Nephron progenitor cell (in vitro differentiated cells): ENCODE measurements around the gene ADPRHL1.

Experiments
- DNase-seq: peaks from one replicate; pipeline ENCODE4 v3.0.0; 2021
- H3K27ac Mint-ChIP-seq: 2 replicates; pipeline ENCODE4 v1.8.0; 2021; ENCODE audit warnings: mild to moderate bottlenecking, moderate library complexity, mixed read lengths
- H3K27me3 Mint-ChIP-seq: 2 replicates; pipeline ENCODE4 v1.8.0; 2021; ENCODE audit warnings: mild to moderate bottlenecking, low read depth, mixed read lengths; ENCODE audit not compliant: poor library complexity
- H3K36me3 Mint-ChIP-seq: 2 replicates; pipeline ENCODE4 v1.8.0; 2021; ENCODE audit warnings: low read depth, mixed read lengths
- H3K4me1 Mint-ChIP-seq: 2 replicates; pipeline ENCODE4 v1.8.0; 2021; ENCODE audit warnings: mixed read lengths
- H3K4me3 Mint-ChIP-seq: 2 replicates; pipeline ENCODE4 v1.8.0; 2021; ENCODE audit warnings: mild to moderate bottlenecking, moderate library complexity, mixed read lengths
- H3K9me3 Mint-ChIP-seq: 2 replicates; pipeline ENCODE4 v1.8.0; 2021; ENCODE audit warnings: mild to moderate bottlenecking, moderate library complexity, mixed read lengths
- TF ChIP-seq, protein P1 (sequence below): fragments of 200-600 bp; sonication (generic); IDR thresholded peaks from 2 replicates; pipeline ENCODE4 v1.5.0; 2021; ENCODE audit warnings: antibody characterized with exemption

ADPRHL1 gene

DNA sequence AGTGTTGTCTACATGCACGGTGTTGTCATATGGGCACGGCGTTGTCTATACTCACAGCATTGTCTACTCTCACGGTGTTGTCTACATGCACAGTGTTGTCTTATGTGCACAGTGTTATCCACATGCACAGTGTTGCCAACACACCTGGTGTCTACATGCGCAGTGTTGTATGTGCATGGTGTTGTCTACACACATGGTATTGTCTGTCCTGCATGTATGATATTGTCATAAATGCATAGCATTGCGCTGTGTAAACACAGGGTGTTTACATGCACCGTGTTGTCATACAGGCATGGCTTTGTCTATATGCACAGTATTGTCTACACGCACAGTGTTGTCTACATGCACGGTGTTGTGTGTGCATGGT is 6.8 kb downstream of the ADPRHL1 start:
- Mint-ChIP-seq H3K27ac (no peak overlapping the region), H3K36me3 (peaks cover 50% of the 10 kb centered on the region), H3K27me3 (no peaks in the 10 kb centered on the region), H3K4me3 (no peak overlapping the region), H3K9me3 (peaks cover 16% of the 10 kb centered on the region), H3K4me1 (peaks cover 32% of the 10 kb centered on the region)
- TF ChIP-seq, protein P1, sequence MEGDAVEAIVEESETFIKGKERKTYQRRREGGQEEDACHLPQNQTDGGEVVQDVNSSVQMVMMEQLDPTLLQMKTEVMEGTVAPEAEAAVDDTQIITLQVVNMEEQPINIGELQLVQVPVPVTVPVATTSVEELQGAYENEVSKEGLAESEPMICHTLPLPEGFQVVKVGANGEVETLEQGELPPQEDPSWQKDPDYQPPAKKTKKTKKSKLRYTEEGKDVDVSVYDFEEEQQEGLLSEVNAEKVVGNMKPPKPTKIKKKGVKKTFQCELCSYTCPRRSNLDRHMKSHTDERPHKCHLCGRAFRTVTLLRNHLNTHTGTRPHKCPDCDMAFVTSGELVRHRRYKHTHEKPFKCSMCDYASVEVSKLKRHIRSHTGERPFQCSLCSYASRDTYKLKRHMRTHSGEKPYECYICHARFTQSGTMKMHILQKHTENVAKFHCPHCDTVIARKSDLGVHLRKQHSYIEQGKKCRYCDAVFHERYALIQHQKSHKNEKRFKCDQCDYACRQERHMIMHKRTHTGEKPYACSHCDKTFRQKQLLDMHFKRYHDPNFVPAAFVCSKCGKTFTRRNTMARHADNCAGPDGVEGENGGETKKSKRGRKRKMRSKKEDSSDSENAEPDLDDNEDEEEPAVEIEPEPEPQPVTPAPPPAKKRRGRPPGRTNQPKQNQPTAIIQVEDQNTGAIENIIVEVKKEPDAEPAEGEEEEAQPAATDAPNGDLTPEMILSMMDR, result no peak
- DNase-seq, result no peak

DNA sequence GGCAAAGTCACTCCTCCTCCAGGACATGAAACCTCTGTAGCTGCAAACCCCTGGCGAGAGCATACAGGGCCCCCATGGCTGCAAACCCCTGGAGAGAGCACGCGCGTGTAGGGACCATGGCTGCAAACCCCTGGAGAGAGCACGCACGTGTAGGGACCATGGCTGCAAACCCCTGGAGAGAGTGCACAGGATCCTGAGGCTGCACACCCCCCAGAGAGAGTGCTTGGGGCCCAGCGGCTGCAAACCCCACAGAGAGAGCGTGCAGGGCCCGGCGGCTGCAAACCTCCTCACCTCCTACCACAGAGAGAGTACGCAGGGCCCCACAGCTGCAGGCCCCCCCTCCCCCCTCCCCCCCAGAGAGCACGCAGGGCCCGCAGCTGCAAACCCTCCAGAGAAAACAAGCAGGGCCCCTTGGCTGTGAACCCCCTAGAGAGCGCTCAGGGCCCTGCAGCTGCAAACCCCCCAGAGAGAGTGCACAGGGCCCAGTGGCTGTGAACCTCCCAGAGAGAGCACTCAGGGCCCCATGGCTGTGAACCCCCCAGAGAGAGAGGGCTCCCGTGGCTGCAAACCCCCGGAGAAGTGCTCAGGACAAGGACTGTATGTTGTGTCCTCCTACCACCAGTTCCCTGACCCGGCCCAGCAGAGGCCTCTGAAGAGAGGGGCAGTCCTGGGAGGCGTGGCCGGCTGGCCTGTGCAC is 7.3 kb downstream of the ADPRHL1 start:
- no peak for DNase-seq
- Mint-ChIP-seq H3K27me3 (no peaks in the 10 kb centered on the region), H3K36me3 (peaks cover 55% of the 10 kb centered on the region), H3K27ac (no peak overlapping the region), H3K4me3 (no peak overlapping the region), H3K4me1 (peaks cover 32% of the 10 kb centered on the region), H3K9me3 (peaks cover 21% of the 10 kb centered on the region)
- TF ChIP-seq, protein P1, result no peak

DNA sequence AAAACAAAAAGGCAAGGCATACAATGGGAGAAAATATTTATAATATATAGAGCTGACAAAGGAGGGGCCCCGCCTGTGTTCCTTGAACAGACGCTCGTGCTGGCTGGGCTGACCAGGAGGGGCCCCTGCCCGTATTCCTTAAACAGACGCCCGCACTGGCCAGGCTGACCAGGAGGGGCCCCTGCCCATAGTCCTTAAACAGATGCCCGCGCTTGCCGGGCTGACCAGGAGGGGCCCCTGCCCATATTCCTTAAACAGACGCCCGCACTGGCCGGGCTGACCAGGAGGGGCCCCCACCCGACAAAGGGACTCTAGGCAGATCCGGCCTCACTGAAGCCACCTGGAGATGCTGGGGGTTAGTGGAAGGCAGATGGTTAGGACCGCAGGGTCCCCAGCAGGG is 9.3 kb downstream of the ADPRHL1 start:
- DNase-seq, result no peak
- H3K4me1 Mint-ChIP-seq, result peaks cover 19% of the 10 kb centered on the region
- H3K4me3 Mint-ChIP-seq, result no peak overlapping the region
- TF ChIP-seq, protein P1, result no peak
- H3K27ac Mint-ChIP-seq, result no peak overlapping the region
- H3K27me3 Mint-ChIP-seq, result no peaks in the 10 kb centered on the region
- peaks cover 63% of the 10 kb centered on the region for H3K36me3 Mint-ChIP-seq
- peaks cover 21% of the 10 kb centered on the region for H3K9me3 Mint-ChIP-seq

DNA sequence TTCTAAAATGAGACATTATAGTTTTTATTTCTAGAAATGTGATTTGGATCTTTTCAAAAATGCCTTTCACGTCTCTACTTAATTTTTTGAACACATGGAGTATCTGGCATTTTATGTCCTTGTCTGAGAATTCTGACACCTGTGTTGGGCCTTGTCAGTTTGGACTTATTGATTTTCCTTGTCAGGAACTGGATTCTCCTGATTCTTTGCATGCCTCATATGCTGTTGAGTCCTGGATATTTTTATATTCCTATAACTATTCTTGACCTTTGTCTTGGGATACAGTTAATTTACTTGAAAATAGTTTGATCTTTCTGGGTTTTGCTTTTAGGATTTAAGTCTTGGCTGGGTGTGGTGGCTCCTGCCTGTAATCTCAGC is 10.3 kb downstream of the ADPRHL1 start:
- TF ChIP-seq, protein P1, result no peak
- no peak overlapping the region for H3K4me3 Mint-ChIP-seq
- H3K36me3 Mint-ChIP-seq, result peaks cover 60% of the 10 kb centered on the region
- no peaks in the 10 kb centered on the region for H3K27me3 Mint-ChIP-seq
- H3K27ac Mint-ChIP-seq, result no peak overlapping the region
- H3K9me3 Mint-ChIP-seq, result peaks cover 21% of the 10 kb centered on the region
- peaks cover 13% of the 10 kb centered on the region for H3K4me1 Mint-ChIP-seq
- DNase-seq, result no peak

DNA sequence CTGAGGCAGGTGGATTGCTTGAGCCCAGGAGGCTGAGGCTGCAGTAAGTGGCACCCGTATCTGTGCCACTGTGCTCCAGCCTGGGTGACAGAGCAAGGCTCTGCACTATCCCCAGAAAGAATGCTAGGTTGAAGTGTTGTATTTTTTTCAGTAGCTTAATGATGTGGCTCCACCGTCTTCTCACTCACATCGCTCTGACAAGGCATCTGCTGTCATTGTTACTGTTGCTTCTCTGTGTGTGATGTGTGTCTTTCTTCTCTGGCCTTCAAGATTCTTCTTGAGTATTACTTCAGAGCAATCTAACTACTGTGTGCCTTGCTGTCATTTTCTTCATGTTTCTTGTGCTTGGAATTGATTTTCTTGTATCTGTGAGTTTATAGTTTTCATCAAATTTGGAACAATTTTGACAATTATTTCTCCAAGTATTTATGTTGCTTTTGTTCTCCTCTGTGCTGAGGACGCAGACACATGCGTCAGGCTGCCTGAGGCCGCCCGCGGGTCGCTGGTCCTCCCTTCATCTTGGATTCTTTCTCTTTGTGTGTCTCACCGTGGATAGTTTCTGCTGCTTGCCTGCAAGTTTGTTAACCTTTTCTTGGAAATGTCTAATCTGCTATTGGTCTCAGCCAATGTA is 10.8 kb downstream of the ADPRHL1 start:
- Mint-ChIP-seq H3K4me1 (peaks cover 13% of the 10 kb centered on the region), H3K9me3 (peaks cover 21% of the 10 kb centered on the region), H3K36me3 (peaks cover 57% of the 10 kb centered on the region), H3K4me3 (no peak overlapping the region), H3K27ac (no peak overlapping the region), H3K27me3 (no peaks in the 10 kb centered on the region)
- TF ChIP-seq, protein P1, result no peak
- DNase-seq, result no peak

DNA sequence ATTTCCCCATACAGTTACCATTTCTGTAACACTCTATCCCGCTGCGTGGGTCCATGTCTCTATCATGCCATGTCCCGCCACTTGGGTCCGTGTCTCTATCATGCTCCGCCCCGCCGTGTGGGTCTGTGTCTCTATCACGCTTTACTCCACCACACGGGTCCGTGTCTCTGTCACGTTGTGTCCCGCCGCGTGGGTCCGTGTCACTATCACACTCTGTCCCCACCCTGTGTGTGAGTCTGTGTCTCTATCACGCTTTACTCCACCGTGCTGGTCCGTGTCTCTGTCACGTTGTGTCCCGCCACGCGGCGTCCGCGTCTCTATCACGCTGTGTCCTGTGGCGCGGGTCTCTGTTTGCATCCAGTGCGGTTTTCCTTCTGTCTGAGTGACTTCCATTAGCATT is 11.6 kb downstream of the ADPRHL1 start:
- H3K36me3 Mint-ChIP-seq, result peaks cover 57% of the 10 kb centered on the region
- H3K4me1 Mint-ChIP-seq, result peaks cover 13% of the 10 kb centered on the region
- no peak overlapping the region for H3K4me3 Mint-ChIP-seq
- DNase-seq, result no peak
- H3K27ac Mint-ChIP-seq, result no peak overlapping the region
- H3K27me3 Mint-ChIP-seq, result no peaks in the 10 kb centered on the region
- TF ChIP-seq, protein P1, result no peak
- H3K9me3 Mint-ChIP-seq, result peaks cover 21% of the 10 kb centered on the region
